ENCODE measurements around the gene PSG3.
A peak's percentile ranks its signal among the peaks of the same experiment; 100 is the strongest.
"Not testable (repeated sequence)": the region's sequence is repeated elsewhere in the genome, so short reads cannot be mapped to it uniquely, and the experiment has no call there.

The PSG3 gene

GRCh38 chr19:42762789-42763188 is 22.5 kb upstream of the PSG3 start:
- no peak overlapping the region for H3K4me2 ChIP-seq (ENCODE audit: low read length, poor library complexity, severe bottlenecking)
- H3K4me3 ChIP-seq (ENCODE audit: insufficient read depth in 1 of 2, low read depth in 1 of 2, low read length in 2 of 2): no peak overlapping the region
- H3K4ac ChIP-seq (ENCODE audit: low read depth in 1 of 2, low read length in 2 of 2): no peak overlapping the region
- no peak overlapping the region for H3K14ac ChIP-seq (ENCODE audit: low read length in 2 of 2)
- no peak overlapping the region for H2AFZ ChIP-seq (ENCODE audit: low read depth, low read length)
- peak overlapping the region; percentile 33 for H3K9ac ChIP-seq (ENCODE audit: low read length)
- H3K4me1 ChIP-seq (ENCODE audit: control insufficient read depth, insufficient read depth, low read depth, low read length): no peaks in the 10 kb centered on the region
- no peak overlapping the region for H2BK12ac ChIP-seq (ENCODE audit: low read length in 2 of 2)
- no peak overlapping the region for H3K18ac ChIP-seq (ENCODE audit: low read depth in 1 of 2, low read length in 2 of 2)
- no peak overlapping the region for H2BK5ac ChIP-seq (ENCODE audit: low read depth, low read length, poor library complexity, severe bottlenecking)
- H3K79me1 ChIP-seq (replicated peaks; ENCODE audit: low read length, poor library complexity, severe bottlenecking): no peaks in the 10 kb centered on the region
- no peak overlapping the region for H2BK15ac ChIP-seq (ENCODE audit: low read depth, poor library complexity, severe bottlenecking)
- H3K23ac ChIP-seq (ENCODE audit: low read length in 2 of 2): no peak overlapping the region
- H3K36me3 ChIP-seq (ENCODE audit: control insufficient read depth in 1 of 2, insufficient read depth in 2 of 2, low read depth in 1 of 2, low read length in 2 of 2): no peaks in the 10 kb centered on the region
- H4K91ac ChIP-seq (ENCODE audit: low read length): no peak overlapping the region
- no peaks in the 10 kb centered on the region for H3K9me3 ChIP-seq (ENCODE audit: control insufficient read depth, low read length)
- no peak overlapping the region for H4K8ac ChIP-seq (ENCODE audit: low read length)
- no peak for DNase-seq
- no peak overlapping the region for H2AK5ac ChIP-seq (ENCODE audit: low read length, severe bottlenecking)
- WGBS: 83% methylated on average over 2 of the region's 2 CpGs
- H3K27ac ChIP-seq (ENCODE audit: low read length, poor library complexity, severe bottlenecking): no peak overlapping the region
- H2BK120ac ChIP-seq (ENCODE audit: low read depth, low read length): no peak overlapping the region
- no peaks in the 10 kb centered on the region for H3K27me3 ChIP-seq (ENCODE audit: control insufficient read depth in 1 of 2, insufficient read depth in 1 of 2, low read length in 2 of 2)

DNA sequence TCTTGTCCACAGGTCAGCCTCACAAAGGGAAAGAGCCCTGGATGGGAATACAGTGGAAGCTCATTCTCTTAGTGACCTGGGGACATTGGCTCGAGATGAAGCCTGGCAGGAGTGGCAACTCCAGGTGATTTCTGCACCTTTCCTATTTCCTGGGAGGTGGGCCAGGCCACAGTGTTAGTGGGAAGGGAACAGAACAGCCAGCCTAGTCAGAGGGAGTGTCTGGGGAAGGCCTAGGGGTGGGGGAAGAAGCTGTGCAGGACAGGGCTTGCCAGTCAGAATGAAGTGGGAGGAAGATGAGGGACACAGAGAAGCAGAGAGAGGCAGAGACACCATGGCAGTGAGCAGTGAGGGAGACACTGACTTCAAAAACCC is 21.6 kb upstream of the PSG3 start:
- H2AFZ ChIP-seq (ENCODE audit: low read depth, low read length); H3K9me3 ChIP-seq (ENCODE audit: control insufficient read depth, low read length); H3K18ac ChIP-seq (ENCODE audit: low read depth in 1 of 2, low read length in 2 of 2); H2BK120ac ChIP-seq (ENCODE audit: low read depth, low read length); H3K4ac ChIP-seq (ENCODE audit: low read depth in 1 of 2, low read length in 2 of 2); DNase-seq; H3K4me3 ChIP-seq (ENCODE audit: insufficient read depth in 1 of 2, low read depth in 1 of 2, low read length in 2 of 2); H3K27ac ChIP-seq (ENCODE audit: low read length, poor library complexity, severe bottlenecking); H3K14ac ChIP-seq (ENCODE audit: low read length in 2 of 2); H2AK5ac ChIP-seq (ENCODE audit: low read length, severe bottlenecking); H2BK12ac ChIP-seq (ENCODE audit: low read length in 2 of 2); H3K4me1 ChIP-seq (ENCODE audit: control insufficient read depth, insufficient read depth, low read depth, low read length); H3K9ac ChIP-seq (ENCODE audit: low read length); H3K36me3 ChIP-seq (ENCODE audit: control insufficient read depth in 1 of 2, insufficient read depth in 2 of 2, low read depth in 1 of 2, low read length in 2 of 2); H2BK15ac ChIP-seq (ENCODE audit: low read depth, poor library complexity, severe bottlenecking); H4K8ac ChIP-seq (ENCODE audit: low read length); H4K91ac ChIP-seq (ENCODE audit: low read length); H3K4me2 ChIP-seq (ENCODE audit: low read length, poor library complexity, severe bottlenecking); H3K27me3 ChIP-seq (ENCODE audit: control insufficient read depth in 1 of 2, insufficient read depth in 1 of 2, low read length in 2 of 2); H3K79me1 ChIP-seq (replicated peaks; ENCODE audit: low read length, poor library complexity, severe bottlenecking); H2BK5ac ChIP-seq (ENCODE audit: low read depth, low read length, poor library complexity, severe bottlenecking); H3K23ac ChIP-seq (ENCODE audit: low read length in 2 of 2): not testable (repeated sequence)
- no CpG with 5 or more reads among the region's 1 CpG for WGBS

GRCh38 chr19:42760954-42761923 is 21.0 kb upstream of the PSG3 start:
- not testable (repeated sequence) for H2BK120ac ChIP-seq (ENCODE audit: low read depth, low read length); H3K18ac ChIP-seq (ENCODE audit: low read depth in 1 of 2, low read length in 2 of 2); H2BK12ac ChIP-seq (ENCODE audit: low read length in 2 of 2); H3K4ac ChIP-seq (ENCODE audit: low read depth in 1 of 2, low read length in 2 of 2); H3K4me1 ChIP-seq (ENCODE audit: control insufficient read depth, insufficient read depth, low read depth, low read length); H4K91ac ChIP-seq (ENCODE audit: low read length); H3K14ac ChIP-seq (ENCODE audit: low read length in 2 of 2); H3K23ac ChIP-seq (ENCODE audit: low read length in 2 of 2); H3K9me3 ChIP-seq (ENCODE audit: control insufficient read depth, low read length); H3K27ac ChIP-seq (ENCODE audit: low read length, poor library complexity, severe bottlenecking); H2AFZ ChIP-seq (ENCODE audit: low read depth, low read length); H2BK15ac ChIP-seq (ENCODE audit: low read depth, poor library complexity, severe bottlenecking); H3K4me2 ChIP-seq (ENCODE audit: low read length, poor library complexity, severe bottlenecking); H2AK5ac ChIP-seq (ENCODE audit: low read length, severe bottlenecking); H3K27me3 ChIP-seq (ENCODE audit: control insufficient read depth in 1 of 2, insufficient read depth in 1 of 2, low read length in 2 of 2); H3K79me1 ChIP-seq (replicated peaks; ENCODE audit: low read length, poor library complexity, severe bottlenecking); H4K8ac ChIP-seq (ENCODE audit: low read length); H3K4me3 ChIP-seq (ENCODE audit: insufficient read depth in 1 of 2, low read depth in 1 of 2, low read length in 2 of 2); DNase-seq; H2BK5ac ChIP-seq (ENCODE audit: low read depth, low read length, poor library complexity, severe bottlenecking); H3K36me3 ChIP-seq (ENCODE audit: control insufficient read depth in 1 of 2, insufficient read depth in 2 of 2, low read depth in 1 of 2, low read length in 2 of 2)
- H3K9ac ChIP-seq (ENCODE audit: low read length): peak overlapping the region; percentile 68
- WGBS: 54% methylated on average over 4 of the region's 7 CpGs

GRCh38 chr19:42758667-42759066 is 18.4 kb upstream of the PSG3 start:
- not testable (repeated sequence) for H3K9me3 ChIP-seq (ENCODE audit: control insufficient read depth, low read length); H2BK120ac ChIP-seq (ENCODE audit: low read depth, low read length); H3K27me3 ChIP-seq (ENCODE audit: control insufficient read depth in 1 of 2, insufficient read depth in 1 of 2, low read length in 2 of 2); H3K36me3 ChIP-seq (ENCODE audit: control insufficient read depth in 1 of 2, insufficient read depth in 2 of 2, low read depth in 1 of 2, low read length in 2 of 2); H2AK5ac ChIP-seq (ENCODE audit: low read length, severe bottlenecking); H3K79me1 ChIP-seq (replicated peaks; ENCODE audit: low read length, poor library complexity, severe bottlenecking); H3K4ac ChIP-seq (ENCODE audit: low read depth in 1 of 2, low read length in 2 of 2); H3K27ac ChIP-seq (ENCODE audit: low read length, poor library complexity, severe bottlenecking); H3K4me1 ChIP-seq (ENCODE audit: control insufficient read depth, insufficient read depth, low read depth, low read length); H4K91ac ChIP-seq (ENCODE audit: low read length); H3K4me2 ChIP-seq (ENCODE audit: low read length, poor library complexity, severe bottlenecking); H2BK12ac ChIP-seq (ENCODE audit: low read length in 2 of 2); H2BK15ac ChIP-seq (ENCODE audit: low read depth, poor library complexity, severe bottlenecking); H3K4me3 ChIP-seq (ENCODE audit: insufficient read depth in 1 of 2, low read depth in 1 of 2, low read length in 2 of 2); H3K23ac ChIP-seq (ENCODE audit: low read length in 2 of 2); DNase-seq; H4K8ac ChIP-seq (ENCODE audit: low read length); H2BK5ac ChIP-seq (ENCODE audit: low read depth, low read length, poor library complexity, severe bottlenecking); H3K14ac ChIP-seq (ENCODE audit: low read length in 2 of 2); H3K18ac ChIP-seq (ENCODE audit: low read depth in 1 of 2, low read length in 2 of 2); H2AFZ ChIP-seq (ENCODE audit: low read depth, low read length); H3K9ac ChIP-seq (ENCODE audit: low read length)
- WGBS: 70% methylated on average over 2 of the region's 3 CpGs

Measured in mesenchymal stem cell (in vitro differentiated cells and primary cell).